Activated CD4-positive, alpha-beta T cell treated with anti-CD3 and anti-CD28 coated beads, Interleukin-2, Interleukin-4, amounts not matched to agents 100 ng/mL and 50 ng/mL, durations not matched to agents 16 hours and 8 hours (primary cell): ENCODE results near the gene BUD13.

ENCODE experiments used
- DNase-seq: peaks from one replicate; pipeline ENCODE4 v3.0.0-alpha.2; 2020; ENCODE audit warnings: low spot score

The BUD13 gene

DNA sequence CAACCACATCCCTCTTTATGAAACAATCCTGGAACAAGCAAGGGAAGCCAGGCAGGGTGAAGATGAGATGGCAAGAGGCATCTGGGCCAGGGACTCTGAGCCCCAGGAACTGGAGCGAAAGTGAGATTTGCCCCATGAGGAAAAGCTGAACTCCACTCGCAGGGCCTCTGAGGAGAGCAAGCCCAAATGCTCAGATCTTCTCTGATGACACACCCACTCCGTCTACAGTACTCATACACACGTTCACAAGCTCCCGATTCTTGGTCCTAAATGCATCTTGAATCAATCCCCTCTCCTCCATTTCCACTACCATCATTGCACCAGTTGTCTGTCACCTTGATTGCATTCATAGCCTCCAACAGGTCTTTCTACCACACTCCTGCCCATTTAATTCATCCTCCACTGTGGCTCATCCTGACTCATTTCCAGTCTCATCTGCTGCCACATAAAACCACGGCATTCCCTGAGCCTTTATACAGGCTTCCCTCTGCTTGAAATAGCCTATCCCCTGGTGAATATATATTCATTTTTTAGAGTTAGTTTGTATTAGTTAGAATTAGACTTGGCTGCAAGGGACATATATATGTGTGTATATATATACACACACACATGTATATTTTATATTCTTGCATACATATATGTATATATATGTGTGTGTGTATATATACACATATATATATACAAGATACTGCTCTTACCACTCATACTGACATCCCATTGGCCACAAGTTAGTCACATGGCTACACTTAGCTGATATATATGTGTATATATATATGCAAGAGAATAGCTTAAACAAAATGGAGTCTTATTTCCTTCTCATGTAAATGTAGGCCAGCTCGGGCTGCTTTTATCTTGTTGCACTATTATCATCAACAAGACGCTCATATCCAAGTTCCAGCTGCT is 20.3 kb upstream of the BUD13 start:
- no peak for DNase-seq

- no peak for DNase-seq
Measured at GRCh38 chr11:116792144-116792868, 19.5 kb upstream of the BUD13 start.

- DNase-seq = no peak
Measured at GRCh38 chr11:116791813-116792143, 19.0 kb upstream of the BUD13 start, which contains the start of gene APOA5. APOA5 (minus strand) TSS chr11:116791879; CDS start chr11:116791860, 19 bp downstream.

DNA sequence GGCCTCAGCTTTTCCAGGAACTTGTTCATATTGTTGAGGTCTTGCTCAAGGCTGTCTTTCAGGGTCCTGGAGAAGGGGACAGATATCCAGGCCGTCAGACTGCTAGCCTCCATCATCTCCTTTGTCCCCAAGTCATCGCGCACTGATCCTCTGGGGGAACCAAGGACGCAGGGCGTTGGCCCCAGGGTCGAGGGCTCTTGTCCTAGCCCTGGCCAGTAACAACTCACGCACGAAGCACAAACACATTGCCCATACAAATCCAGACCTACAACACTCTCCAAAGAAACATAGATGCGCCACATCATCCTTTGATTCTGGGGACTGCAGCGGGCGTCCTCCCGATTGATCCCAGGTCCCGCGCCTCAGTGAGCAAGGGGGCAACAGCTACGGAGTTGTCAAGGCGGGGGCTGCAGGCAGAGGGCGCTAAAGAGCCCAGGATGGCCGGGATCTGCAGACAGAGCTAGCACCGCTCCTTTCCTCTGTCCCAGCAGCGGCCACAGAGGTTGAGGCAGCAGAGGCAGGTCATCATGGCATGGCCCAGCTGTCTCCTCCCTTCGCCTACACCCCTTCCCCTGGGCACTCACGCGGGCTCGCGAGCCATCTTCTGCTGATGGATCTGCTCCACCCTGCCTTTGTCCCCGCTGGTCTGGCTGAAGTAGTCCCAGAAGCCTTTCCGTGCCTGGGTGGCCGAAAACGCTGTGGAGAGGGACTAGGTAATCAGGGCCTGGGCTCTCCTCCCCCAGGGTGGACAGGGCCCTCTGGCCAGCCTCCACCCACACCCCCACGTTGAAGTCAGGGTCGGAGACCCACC is 18.4 kb upstream of the BUD13 start:
- DNase-seq = peak; percentile 78

DNA sequence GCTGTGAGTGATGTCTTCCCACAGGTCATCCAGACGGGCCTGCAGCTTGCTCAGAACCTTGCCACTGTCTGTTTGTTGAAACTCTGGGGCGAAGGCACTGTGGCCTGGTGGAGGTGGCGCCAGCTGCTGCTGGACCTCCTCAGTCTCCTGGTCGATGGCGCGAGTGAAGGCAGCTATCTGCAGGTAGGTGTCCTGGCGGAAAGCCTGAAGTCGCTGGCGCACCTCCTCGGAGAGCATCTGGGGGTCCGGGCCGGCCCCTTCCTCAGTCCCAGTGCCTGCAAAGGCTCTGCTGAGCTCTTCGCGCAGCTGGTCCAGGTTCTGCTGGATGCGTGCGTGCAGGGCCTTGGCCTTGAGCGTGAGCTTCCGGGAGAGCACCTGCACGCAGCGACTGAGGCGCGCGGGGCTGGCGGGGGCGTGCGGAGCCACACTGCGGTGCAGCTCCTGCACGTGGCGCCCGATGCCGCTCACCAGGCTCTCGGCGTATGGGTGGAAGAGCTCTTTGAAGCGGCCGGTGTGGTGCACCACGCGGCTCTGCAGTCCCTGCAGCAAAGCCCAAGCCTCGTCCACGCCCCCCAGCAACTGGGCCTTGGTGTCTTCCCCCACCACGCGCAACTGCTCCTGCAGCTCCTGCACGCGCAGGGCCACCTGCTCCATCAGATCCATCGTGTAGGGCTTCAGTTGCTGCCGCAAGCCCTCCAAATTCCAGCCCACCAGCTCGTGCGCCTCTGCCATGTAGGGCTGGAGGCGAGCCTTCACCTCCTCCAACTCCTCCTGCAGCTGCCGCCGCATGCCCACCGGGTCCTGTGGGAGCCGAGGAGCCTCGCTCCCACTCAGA is 17.6 kb upstream of the BUD13 start:
- no peak for DNase-seq

DNA sequence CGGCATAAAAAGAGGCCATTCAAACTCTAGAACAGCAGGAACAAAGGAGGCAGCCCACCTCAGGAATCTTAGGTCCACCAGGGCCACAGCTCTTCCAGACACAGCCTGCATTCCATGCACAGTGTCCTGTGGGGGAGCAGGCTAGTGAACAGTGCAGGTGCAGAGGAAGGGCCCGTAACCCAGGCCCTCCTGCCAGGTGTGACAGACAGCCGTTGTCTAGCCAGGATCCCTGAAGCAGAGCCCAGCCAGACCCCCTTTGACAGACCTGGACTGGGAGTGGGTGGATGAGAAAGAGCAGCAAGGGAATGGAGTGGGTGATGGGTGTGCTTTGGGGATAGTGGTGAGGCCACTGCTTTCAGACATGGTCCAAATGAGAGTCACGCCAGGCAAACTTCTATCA is 16.2 kb upstream of the BUD13 start:
- no peak for DNase-seq

- no peak for DNase-seq
Measured at GRCh38 chr11:116788534-116788933, 15.7 kb upstream of the BUD13 start.

GRCh38 chr11:116787786-116788486 is 15.1 kb upstream of the BUD13 start, which contains the start of gene ZPR1:
ZPR1 (minus strand) TSS chr11:116788023; CDS start chr11:116787990, 33 bp downstream.
- DNase-seq = peak; percentile 81

DNA sequence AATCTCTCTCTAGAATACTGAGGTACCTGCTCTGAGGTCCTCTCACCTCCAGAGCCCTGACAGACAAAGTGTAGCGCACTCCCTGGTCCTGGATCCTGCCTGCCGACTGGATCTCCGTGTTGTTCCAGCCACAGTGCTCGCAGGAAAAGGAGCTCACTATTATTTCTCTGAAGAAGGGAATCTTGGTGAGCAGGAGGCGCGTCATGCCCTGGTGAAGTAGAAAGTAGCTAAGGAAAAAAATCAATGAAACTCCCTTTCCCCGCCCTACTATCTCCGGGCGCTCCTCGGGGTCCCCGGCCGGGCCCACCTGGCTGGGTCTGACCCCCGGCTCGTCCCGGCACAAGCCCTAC is 14.6 kb upstream of the BUD13 start:
- no peak for DNase-seq

DNA sequence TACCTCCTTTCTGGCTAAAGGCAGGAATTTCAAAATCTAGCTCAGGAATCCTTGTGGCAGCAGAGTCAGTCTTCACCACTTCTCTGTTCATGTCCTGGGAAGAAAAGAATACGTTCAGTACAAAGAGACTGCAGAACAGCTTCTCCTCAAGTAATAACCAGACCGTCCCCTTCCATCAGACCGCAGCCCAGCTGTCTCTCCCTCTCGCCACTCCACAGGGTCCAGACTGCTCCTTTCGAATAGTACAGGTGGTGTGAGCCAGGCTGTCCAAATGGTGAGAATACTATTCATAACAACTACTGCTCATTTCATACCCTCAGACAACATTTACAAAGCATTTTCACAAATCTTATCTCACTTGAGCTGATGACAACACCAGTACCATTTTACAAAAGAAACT is 14.2 kb upstream of the BUD13 start:
- DNase-seq = no peak

DNA sequence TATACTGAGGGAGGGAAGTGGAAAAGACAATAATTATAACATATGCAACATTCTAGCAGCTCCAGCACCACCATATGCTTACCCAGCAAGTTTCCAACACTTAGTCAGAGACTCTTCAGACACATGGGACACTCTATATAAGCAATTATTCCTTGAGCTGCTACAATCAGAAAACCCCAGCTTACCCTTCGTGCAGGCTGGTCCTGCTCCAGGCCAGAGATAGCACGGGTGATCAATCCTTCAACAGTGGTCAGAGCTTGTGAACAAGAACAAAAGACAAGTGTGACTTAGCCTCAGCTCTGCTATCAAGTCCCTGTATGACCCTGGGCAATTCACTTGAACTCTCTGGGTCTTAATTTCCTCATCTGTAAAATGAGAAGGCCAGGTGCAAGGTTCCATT is 13.5 kb upstream of the BUD13 start:
- no peak for DNase-seq

DNA sequence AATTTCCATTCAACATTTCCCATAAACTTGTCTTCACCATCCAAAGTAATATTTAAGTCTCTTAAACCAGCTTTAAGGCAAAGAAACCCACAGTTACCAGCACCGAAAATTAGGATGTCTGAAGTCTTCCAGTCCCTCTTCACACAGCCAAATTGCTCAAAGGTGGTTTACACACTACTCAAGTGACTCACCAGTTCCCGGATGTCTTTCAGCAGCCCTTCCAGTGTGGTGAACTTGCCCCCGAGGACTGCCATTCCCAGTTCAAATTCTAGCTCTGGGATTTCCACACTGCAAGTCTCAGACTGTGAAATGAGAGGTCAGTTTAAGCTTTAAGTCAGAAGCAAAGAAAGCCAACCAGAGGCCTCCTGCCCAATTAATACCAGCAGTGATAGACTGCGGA is 9.9 kb upstream of the BUD13 start:
- DNase-seq = peak; percentile 64

DNA sequence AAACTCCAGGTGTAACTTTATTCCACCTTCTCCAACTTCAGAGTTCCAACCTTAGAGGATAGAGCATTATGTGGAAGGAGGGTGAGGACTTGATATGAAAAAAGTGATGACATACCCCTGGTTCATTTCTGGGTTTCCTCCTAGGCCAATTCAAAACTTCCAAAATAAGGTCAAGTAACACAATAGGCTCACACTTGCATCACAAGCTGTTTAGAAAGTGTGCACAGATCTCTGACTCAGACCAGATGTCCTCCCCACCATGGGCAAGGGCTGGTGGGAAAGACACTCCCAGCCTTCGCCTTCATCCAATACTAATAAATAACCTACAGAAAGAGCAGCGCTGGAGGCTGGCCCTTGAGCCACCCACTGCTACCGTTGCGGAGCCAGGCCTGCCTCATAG is 5.8 kb upstream of the BUD13 start:
- no peak for DNase-seq

- DNase-seq = no peak
Measured at GRCh38 chr11:116777056-116777455, 4.3 kb upstream of the BUD13 start.

DNA sequence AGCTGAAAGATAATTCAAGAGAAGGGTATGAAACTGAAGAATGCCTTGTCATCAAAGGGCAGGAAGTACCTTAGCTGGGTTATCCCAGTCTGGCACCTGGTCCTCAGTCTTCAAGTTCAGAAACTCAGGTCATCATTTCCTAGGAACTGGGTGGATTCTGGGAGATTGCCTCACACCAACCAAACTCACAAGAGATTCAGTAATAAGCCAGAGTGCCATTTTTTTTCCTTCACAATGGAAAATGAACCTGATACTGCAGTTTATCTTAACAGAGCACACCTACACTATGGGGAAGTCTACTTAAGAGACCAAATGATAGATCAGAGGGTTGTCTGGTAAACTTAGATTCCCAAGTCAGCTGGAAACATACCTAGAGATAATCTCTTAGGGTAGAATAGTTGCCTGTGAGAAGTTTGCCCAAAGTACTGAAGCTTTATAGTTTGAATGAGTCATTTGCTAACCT is 3.8 kb upstream of the BUD13 start:
- no peak for DNase-seq

DNA sequence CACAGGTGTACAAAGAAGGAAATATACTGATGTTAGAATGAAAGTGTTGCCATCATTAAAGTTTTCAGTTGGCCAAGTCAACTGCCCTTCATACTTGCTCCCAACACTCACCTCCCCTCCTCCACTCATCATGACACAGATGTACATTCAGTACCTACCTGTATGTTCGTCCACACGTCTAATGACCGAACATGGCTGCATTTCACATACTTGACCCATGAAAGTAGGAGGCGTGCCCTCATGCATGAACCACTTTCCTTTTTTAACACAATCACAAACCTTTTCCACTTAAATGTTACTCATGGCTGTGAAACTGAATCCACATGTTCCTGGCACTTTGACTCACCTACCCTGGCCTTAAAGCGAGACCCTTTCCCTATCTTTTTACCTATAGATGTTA is 3.2 kb upstream of the BUD13 start:
- DNase-seq = no peak

DNA sequence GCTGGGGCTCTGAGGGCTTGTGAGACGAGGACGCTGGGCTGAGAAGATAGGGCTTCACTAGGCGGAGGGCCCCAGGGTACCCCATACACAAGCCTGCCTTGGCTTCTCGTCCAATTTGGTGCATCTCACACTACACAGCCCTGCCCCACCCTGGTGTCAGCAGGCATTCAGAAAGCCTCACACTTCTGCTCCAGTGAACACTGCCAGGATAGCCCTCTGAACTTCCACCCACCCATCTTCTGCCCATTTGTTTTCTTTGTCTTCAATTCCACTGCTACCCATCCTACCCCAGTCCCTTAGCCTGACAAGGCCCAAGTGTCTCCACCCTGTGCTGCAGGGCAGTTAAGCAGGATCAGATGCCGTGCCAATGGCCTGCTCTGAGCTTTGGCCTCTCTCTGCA is 1.9 kb upstream of the BUD13 start:
- no peak for DNase-seq

DNA sequence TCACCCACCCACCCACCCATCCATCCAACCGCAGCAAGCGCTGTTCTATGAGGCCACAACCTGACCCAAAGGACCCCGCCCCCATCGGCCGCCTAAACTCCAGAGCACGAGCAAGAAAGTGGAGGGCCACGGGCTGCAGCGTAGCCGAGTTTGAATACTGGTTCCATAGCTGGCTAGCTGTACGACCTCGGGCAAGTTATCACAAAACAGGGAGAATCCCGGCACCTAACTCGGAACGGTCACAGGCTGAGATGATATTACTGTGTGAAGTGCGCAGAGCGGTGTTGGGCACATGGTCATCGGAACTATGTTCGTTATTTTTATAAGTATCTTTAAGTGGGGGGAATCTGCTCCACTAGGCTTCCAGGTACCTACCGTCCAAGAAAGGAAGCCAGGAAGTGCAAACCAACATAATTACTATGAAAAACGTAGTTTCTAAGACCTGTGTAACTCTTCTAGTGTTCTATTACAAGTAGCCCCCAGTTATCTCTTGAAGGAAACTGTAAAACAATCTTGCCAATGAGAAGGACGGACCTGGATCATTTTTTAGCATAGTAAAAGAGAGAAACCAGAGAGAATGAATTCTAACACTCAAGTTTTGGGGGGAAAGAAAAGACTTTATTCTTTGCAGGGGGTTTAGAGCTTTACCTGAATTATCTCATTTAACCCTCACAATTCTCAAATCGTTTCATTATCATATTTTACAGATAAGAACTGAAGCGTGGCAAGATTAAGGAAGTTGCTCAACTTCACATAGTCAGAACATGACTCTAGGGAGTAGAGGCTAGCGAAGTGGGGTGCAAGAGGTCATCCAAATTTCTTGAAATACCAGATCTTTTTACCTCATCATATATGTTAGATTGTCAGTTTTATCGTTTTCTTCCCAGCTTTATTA is 663 bp upstream of the BUD13 start:
- DNase-seq = peak; percentile 52

DNA sequence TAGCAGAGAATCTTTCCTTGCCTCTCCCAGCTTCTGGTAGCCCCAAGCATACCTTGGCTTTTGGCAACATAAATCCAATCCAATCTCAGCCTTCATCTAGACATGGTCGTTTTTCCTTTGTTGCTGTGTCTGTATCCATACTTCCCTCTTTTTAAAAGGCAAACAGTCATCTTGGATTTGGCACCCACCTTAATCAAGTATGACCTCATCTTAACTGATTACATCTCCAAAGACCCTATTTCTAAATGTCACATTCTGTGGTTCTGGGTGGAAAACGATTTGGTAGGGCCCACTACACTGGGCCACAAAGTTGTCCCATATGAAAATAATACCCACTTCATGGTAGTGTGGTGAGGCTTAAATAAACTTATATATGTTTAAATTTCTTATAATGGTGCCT is 852 bp downstream of the BUD13 start:
- no peak for DNase-seq

DNA sequence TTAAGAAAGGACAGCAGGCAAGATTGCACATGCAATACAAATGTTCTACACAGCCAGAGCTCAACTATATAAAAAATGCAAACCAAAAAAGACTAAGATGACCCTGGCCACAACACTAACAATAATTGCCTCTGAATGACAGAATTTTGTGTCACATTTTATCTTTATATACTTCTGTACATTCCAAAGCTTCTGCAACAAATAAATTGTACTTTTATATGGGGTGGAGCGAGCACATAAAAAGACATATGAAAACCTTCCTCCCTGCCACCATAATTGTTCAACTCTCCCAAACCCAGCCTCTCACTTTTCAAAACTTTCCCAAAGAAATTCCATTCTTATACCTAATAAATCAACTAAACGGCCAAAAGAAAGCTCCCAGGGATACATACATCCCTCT is 10.7 kb downstream of the BUD13 start:
- no peak for DNase-seq
